ENCODE measurements around the gene MYADML2.
"Not testable (repeated sequence)": the region's sequence is repeated elsewhere in the genome, so short reads cannot be mapped to it uniquely, and the experiment has no call there.

The MYADML2 gene

GRCh38 chr17:81923302-81924260 is 23.5 kb downstream of the MYADML2 start:
- DNase-seq, result no peak

- DNase-seq, result no peak
These were observed 24.3 kb downstream of the MYADML2 start for GRCh38 chr17:81922566-81923301.

GRCh38 chr17:81921996-81922565 is 25.0 kb downstream of the MYADML2 start:
- no peak for DNase-seq

- DNase-seq, result no peak
These were observed 25.5 kb downstream of the MYADML2 start for GRCh38 chr17:81921537-81921862.

GRCh38 chr17:81920612-81921536 is 26.2 kb downstream of the MYADML2 start:
- DNase-seq, result no peak

GRCh38 chr17:81918832-81919545 is 28.0 kb downstream of the MYADML2 start:
- DNase-seq, result no peak

- not testable (repeated sequence) for DNase-seq
These were observed 28.7 kb downstream of the MYADML2 start for GRCh38 chr17:81918333-81918669.

- peak; percentile 81 for DNase-seq
These were observed 29.3 kb downstream of the MYADML2 start, which contains the start of gene SIRT7 for GRCh38 chr17:81917565-81918332. TSS of gene SIRT7 (minus strand) at chr17:81918176. CDS start at chr17:81918131, 45 bp downstream.

GRCh38 chr17:81916234-81917001 is 30.6 kb downstream of the MYADML2 start:
- DNase-seq, result no peak

GRCh38 chr17:81915331-81915730 is 31.7 kb downstream of the MYADML2 start:
- DNase-seq, result no peak

- no peak for DNase-seq
These were observed 32.8 kb downstream of the MYADML2 start for GRCh38 chr17:81914103-81914850.

- no peak for DNase-seq
These were observed 33.5 kb downstream of the MYADML2 start for GRCh38 chr17:81913394-81914102.

- no peak for DNase-seq
These were observed 34.4 kb downstream of the MYADML2 start for GRCh38 chr17:81912441-81913309.

- no peak for DNase-seq
These were observed 35.1 kb downstream of the MYADML2 start for GRCh38 chr17:81911969-81912368.

GRCh38 chr17:81911277-81911961 is 35.6 kb downstream of the MYADML2 start, which contains the start of gene PCYT2:
TSS of gene PCYT2 (minus strand) at chr17:81911399. CDS start at chr17:81911355, 44 bp downstream.
- peak; percentile 93 for DNase-seq

- no peak for DNase-seq
These were observed 36.2 kb downstream of the MYADML2 start for GRCh38 chr17:81910840-81911276.

All from stimulated activated CD4-positive, alpha-beta T cell treated with anti-CD3 and anti-CD28 coated beads, Interleukin-1b, Interleukin-23, amount 100 ng/mL, for 48 hours (primary cell).